HL-60 (cell line): ENCODE data around the gene CAV1.

Experiments
- DNase-seq, 2 experiments: peaks; one replicate each; pipeline ENCODE4 v3.0.0-alpha.2; 2010 to 2020; ENCODE audit warnings: low read depth in 1 of 2, low spot score in 1 of 2
- H3K27ac ChIP-seq: fragments of 250-450 bp; sonication (Bioruptor Pico); replicated peaks from 2 replicates; pipeline ENCODE4 v1.5.1; 2020; ENCODE audit warnings: mild to moderate bottlenecking, moderate library complexity
- H3K27me3 ChIP-seq: fragments of 250-450 bp; sonication (Bioruptor Pico); 2 replicates; pipeline ENCODE4 v1.5.1; 2021; ENCODE audit warnings: mild to moderate bottlenecking, moderate library complexity; ENCODE audit not compliant: insufficient read depth, poor library complexity, severe bottlenecking
- H3K4me3 ChIP-seq: replicated peaks from 2 replicates; pipeline ENCODE4 v1.5.1; 2011; ENCODE audit warnings: mild to moderate bottlenecking, control low read depth, low read length; ENCODE audit not compliant: insufficient read depth
- CTCF ChIP-seq: IDR thresholded peaks from one replicate; pipeline ENCODE4 v1.5.1; 2011; ENCODE audit warnings: low read length, control low read depth, inconsistent platforms; ENCODE audit not compliant: insufficient read depth
- GABPA ChIP-seq: IDR thresholded peaks from 2 replicates; pipeline ENCODE4 v1.6.1; 2012; ENCODE audit warnings: low read depth
- POLR2AphosphoS5 ChIP-seq: IDR thresholded peaks from 2 replicates; pipeline ENCODE4 v1.6.1; 2012; ENCODE audit warnings: low read depth
- REST ChIP-seq: IDR thresholded peaks from 2 replicates; pipeline ENCODE4 v1.6.1; 2012; ENCODE audit warnings: low read depth; ENCODE audit not compliant: insufficient replicate concordance
- SPI1 ChIP-seq: IDR thresholded peaks from 2 replicates; pipeline ENCODE4 v1.6.1; 2012; ENCODE audit warnings: low read depth, mild to moderate bottlenecking, borderline replicate concordance

CAV1 gene

GRCh38 chr7:116577320-116577871, 52.6 kb downstream of the CAV1 start:
- no peak overlapping the region for H3K27ac ChIP-seq
- no peak for TF ChIP-seq CTCF
- TF ChIP-seq SPI1: no peak
- no peak for TF ChIP-seq GABPA
- TF ChIP-seq REST: no peak
- no peak for TF ChIP-seq POLR2AphosphoS5
- no peaks in the 10 kb centered on the region for H3K27me3 ChIP-seq
- DNase-seq: no peak
- no peak overlapping the region for H3K4me3 ChIP-seq

GRCh38 chr7:116578526-116578925, 53.7 kb downstream of the CAV1 start:
- Histone ChIP-seq H3K4me3 (no peak overlapping the region), H3K27ac (no peak overlapping the region), H3K27me3 (no peaks in the 10 kb centered on the region)
- TF ChIP-seq POLR2AphosphoS5 (no peak), SPI1 (no peak), CTCF (no peak), REST (no peak), GABPA (no peak)
- DNase-seq: no peak

- no peak overlapping the region for H3K4me3 ChIP-seq
- DNase-seq: no peak
- TF ChIP-seq CTCF (no peak), SPI1 (no peak), GABPA (no peak), POLR2AphosphoS5 (no peak)
- H3K27me3 ChIP-seq: no peaks in the 10 kb centered on the region
- no peak overlapping the region for H3K27ac ChIP-seq
These were observed 54.5 kb downstream of the CAV1 start for GRCh38 chr7:116579322-116579721.

GRCh38 chr7:116579835-116580234, 55.0 kb downstream of the CAV1 start:
- DNase-seq: no peak
- Histone ChIP-seq H3K4me3 (no peak overlapping the region), H3K27me3 (no peaks in the 10 kb centered on the region), H3K27ac (no peak overlapping the region)
- no peak for TF ChIP-seq SPI1
